HCT116 (cell line): Measurements from ENCODE around the gene CAB39. TPM values are rescaled to one million over a fixed set of nuclear protein-coding genes. Genes with fewer than 3 reads are reported as not detected.

Experiments
- ATAC-seq: fragments of 200-7000 bp; cut with Tn5 transposase; 2 replicates; pipeline ENCODE4 v1.9.1; 2020; ENCODE audit warnings: mild to moderate bottlenecking, moderate library complexity
- BruUV-seq: library from RNA; stranded (reverse); fragments of 400-500 nt; replicated peaks from 2 replicates; lab custom pipeline; 2021; lab: Mats Ljungman, UMichigan
- CTCF ChIA-PET: fragments of 300-600 bp; sonication (Branson Sonifier 250); formaldehyde crosslinking; loops from one replicate; lab custom pipeline; 2021; ENCODE audit warnings: antibody characterized with exemption; lab: Charles Lee
- POLR2A ChIA-PET: fragments of 300-600, 350-600 bp; sonication (Branson Sonifier 250); formaldehyde crosslinking; loops from one replicate; lab custom pipeline; 2021; ENCODE audit warnings: antibody characterized with exemption; lab: Charles Lee
- RAD21 ChIA-PET, 2 experiments: fragments of 300-600 bp; sonication (Branson Sonifier 250); formaldehyde crosslinking; loops; one replicate each; lab custom pipeline; 2023; ENCODE audit warnings: low total read pairs in 2 of 2; ENCODE audit not compliant: uncharacterized antibody in 2 of 2, unreplicated experiment in 2 of 2, low non-redundant PET in 1 of 2; lab: Charles Lee
- DNase-seq: peaks from one replicate; pipeline ENCODE4 v3.0.0-alpha.2; 2010; ENCODE audit warnings: low read depth, low spot score
- H2AFZ ChIP-seq: fragments of 200-600 bp; shearing (Covaris generic), sonication (generic); 2 replicates; pipeline ENCODE4 v1.6.1; 2017; ENCODE audit warnings: low read depth, mixed run types, mixed read lengths, antibody characterized with exemption, low read length; ENCODE audit not compliant: poor library complexity, severe bottlenecking
- H3K27ac ChIP-seq: 2 replicates; pipeline ENCODE4 v1.5.1; 2012; ENCODE audit warnings: low read depth, low read length
- H3K27me3 ChIP-seq: fragments of 200-600 bp; sonication (generic); 2 replicates; pipeline ENCODE4 v1.6.1; 2016; ENCODE audit warnings: mixed run types, low read length, mixed read lengths; ENCODE audit not compliant: insufficient read depth
- H3K36me3 ChIP-seq, 2 experiments: fragments of 200-500 bp in 1 of 2; fragments of 200-600 bp in 1 of 2; sonication (Bioruptor generic) in 1 of 2; sonication (generic) in 1 of 2; 2 replicates each; pipeline versions ENCODE4 v1.5.1 to v1.6.1; 2014 to 2016; ENCODE audit warnings: low read length in 2 of 2, inconsistent platforms in 1 of 2, mixed read lengths in 1 of 2, mixed run types in 1 of 2; ENCODE audit not compliant: insufficient read depth in 2 of 2, control insufficient read depth in 1 of 2
- H3K4me1 ChIP-seq, 2 experiments: fragments of 200-600 bp in 1 of 2; sonication (generic) in 1 of 2; 2 replicates each; pipeline versions ENCODE4 v1.5.1 to v1.6.1; 2012 to 2017; ENCODE audit warnings: low read length in 2 of 2, inconsistent platforms in 1 of 2, mild to moderate bottlenecking in 1 of 2, mixed read lengths in 1 of 2, mixed run types in 1 of 2, moderate library complexity in 1 of 2; ENCODE audit not compliant: insufficient read depth in 2 of 2, control insufficient read depth in 1 of 2
- H3K4me2 ChIP-seq: fragments of 200-600 bp; sonication (generic); 2 replicates; pipeline ENCODE4 v1.6.1; 2017; ENCODE audit warnings: mixed run types, low read length, mixed read lengths
- H3K4me3 ChIP-seq, 2 experiments: fragments of 200-600 bp in 1 of 2; sonication (generic) in 1 of 2; replicated peaks in 1 of 2; 2 replicates each; pipeline ENCODE4 v1.5.1; 2011 to 2016; ENCODE audit warnings: low read length in 2 of 2, control low read depth in 1 of 2, low read depth in 1 of 2, mild to moderate bottlenecking in 1 of 2, mixed read lengths in 1 of 2, mixed run types in 1 of 2
- H3K79me2 ChIP-seq: fragments of 200-600 bp; sonication (generic); 2 replicates; pipeline ENCODE4 v1.6.1; 2017; ENCODE audit warnings: mild to moderate bottlenecking, mixed run types, low read length, moderate library complexity, mixed read lengths; ENCODE audit not compliant: insufficient read depth
- H3K9ac ChIP-seq: fragments of 200-600 bp; sonication (generic); 2 replicates; pipeline ENCODE4 v1.6.1; 2016; ENCODE audit warnings: low read length, mixed read lengths
- H3K9me2 ChIP-seq: fragments of 200-600 bp; sonication (generic), shearing (Covaris generic); 2 replicates; pipeline ENCODE4 v1.6.1; 2017; ENCODE audit warnings: mixed run types, mild to moderate bottlenecking, moderate library complexity; ENCODE audit not compliant: insufficient read depth
- H3K9me3 ChIP-seq, 2 experiments: fragments of 200-500 bp in 1 of 2; fragments of 200-600 bp in 1 of 2; sonication (Bioruptor generic) in 1 of 2; sonication (generic) in 1 of 2; 2 replicates each; pipeline ENCODE4 v1.6.1; 2014 to 2017; ENCODE audit warnings: low read length in 2 of 2, mixed read lengths in 2 of 2, inconsistent platforms in 1 of 2, low read depth in 1 of 2, mild to moderate bottlenecking in 1 of 2, mixed run types in 1 of 2, moderate library complexity in 1 of 2; ENCODE audit not compliant: control insufficient read depth in 1 of 2, insufficient read depth in 1 of 2
- H4K20me1 ChIP-seq: fragments of 200-600 bp; sonication (generic), shearing (Covaris generic); 2 replicates; pipeline ENCODE4 v1.6.1; 2017; ENCODE audit warnings: mixed run types, mild to moderate bottlenecking, moderate library complexity; ENCODE audit not compliant: insufficient read depth
- ATF3 ChIP-seq: IDR thresholded peaks from 2 replicates; pipeline ENCODE4 v1.6.1; 2012
- CBX3 ChIP-seq: IDR thresholded peaks from 2 replicates; pipeline ENCODE4 v1.6.1; 2012; ENCODE audit warnings: low read depth
- CTCF ChIP-seq, 3 experiments: fragments of 200-600 bp in 1 of 3; sonication (generic) in 1 of 3; IDR thresholded peaks in 2 of 3; conservative IDR thresholded peaks in 1 of 3; 2 replicates each; pipeline ENCODE4 v1.5.1; 2012 to 2017; ENCODE audit warnings: low read depth in 2 of 3, low read length in 2 of 3, antibody characterized with exemption in 1 of 3, borderline replicate concordance in 1 of 3, control low read depth in 1 of 3, mild to moderate bottlenecking in 1 of 3, mixed read lengths in 1 of 3, mixed run types in 1 of 3, moderate library complexity in 1 of 3; ENCODE audit not compliant: insufficient read depth in 1 of 3
- EGR1 ChIP-seq: IDR thresholded peaks from 2 replicates; pipeline ENCODE4 v1.6.1; 2012; ENCODE audit warnings: low read depth
- FOSL1 ChIP-seq: IDR thresholded peaks from 2 replicates; pipeline ENCODE4 v1.6.1; 2012; ENCODE audit warnings: low read depth
- JUND ChIP-seq: IDR thresholded peaks from 2 replicates; pipeline ENCODE4 v1.6.1; 2012
- POLR2A ChIP-seq: IDR thresholded peaks from 2 replicates; pipeline ENCODE4 v1.7.0; 2011; ENCODE audit warnings: borderline replicate concordance; ENCODE audit not compliant: insufficient read depth, insufficient read length; ENCODE audit errors: extremely low read depth
- SIN3A ChIP-seq: IDR thresholded peaks from 2 replicates; pipeline ENCODE4 v1.6.1; 2012; ENCODE audit warnings: low read depth
- SP1 ChIP-seq: IDR thresholded peaks from 2 replicates; pipeline ENCODE4 v1.6.1; 2012; ENCODE audit warnings: low read depth
- TCF7L2 ChIP-seq: IDR thresholded peaks from 2 replicates; pipeline ENCODE4 v1.7.0; 2011; ENCODE audit warnings: borderline replicate concordance, inconsistent platforms; ENCODE audit not compliant: insufficient read depth, insufficient read length; ENCODE audit errors: extremely low read depth
- intact Hi-C: fragments of 100-400 bp; cut with micrococcal nuclease; formaldehyde crosslinking; loops from 2 replicates; pipeline ENCODE4 v1.10.0; 2022
- total RNA-seq: library from RNA; stranded (reverse); gene quantifications from one replicate; pipeline ENCODE4 v1.2.1, GENCODE V29; 2021; ENCODE audit not compliant: unreplicated experiment

Gene CAB39
- total RNA-seq, 1 experiment from 2014 or later = 63.6 TPM

- Histone ChIP-seq H3K9me2 (no peaks in the 10 kb centered on the region), H3K9ac (no peak overlapping the region), H3K27me3 (no peaks in the 10 kb centered on the region), H3K4me1 (peaks cover 4 to 17% of the 10 kb centered on the region in 2 experiments; a peak in 3 of 4 replicates), H2AFZ (peak overlapping the region; percentile 29), H3K4me3 (no peak overlapping the region), H4K20me1 (no peaks in the 10 kb centered on the region), H3K36me3 (no peaks in the 10 kb centered on the region), H3K9me3 (no peaks in the 10 kb centered on the region), H3K27ac (no peak overlapping the region), H3K79me2 (no peaks in the 10 kb centered on the region), H3K4me2 (peak overlapping the region; percentile 39)
- no peak for TF ChIP-seq CBX3
- TF ChIP-seq CTCF (IDR thresholded peaks at IDR 0.05 in 2 of 3, conservative IDR thresholded peaks at IDR 0.05 in 1 of 3; ENCODE audit: borderline replicate concordance in 1 of 3, insufficient read depth in 1 of 3, low read depth in 2 of 3, low read length in 2 of 3) = peak in 1 of 3 experiments; percentile 5; a peak in 1 of 6 replicates
- TF ChIP-seq JUND = no peak
- ATAC-seq = peak; percentile 23
- ChIA-PET RAD21 (no interaction called here), CTCF (interaction anchor here (0.7 to 1.5 kb wide), 3 partner anchors 10 to 108 kb away, joined by 3 to 6 read pairs (median 3); no protein-coding TSS in a partner anchor), POLR2A (no interaction called here)
- no peak for DNase-seq
- no TSS peak for BruUV-seq
- intact Hi-C loops = loop anchor here (1.0 kb wide), 1 partner anchor 14 kb away; the partner anchor contains the start of gene ITM2C
Measured at GRCh38 chr2:230850358-230850658, 137.7 kb downstream of the CAB39 start.

GRCh38 chr2:230852113-230852512 lies 139.5 kb downstream of the CAB39 start:
- no peak overlapping the region for H3K27ac ChIP-seq
- H3K9me2 ChIP-seq = no peaks in the 10 kb centered on the region
- TF ChIP-seq FOSL1 (no peak), ATF3 (no peak), TCF7L2 (no peak), POLR2A (no peak), CTCF (IDR thresholded peaks at IDR 0.05 in 2 of 3, conservative IDR thresholded peaks at IDR 0.05 in 1 of 3; ENCODE audit: borderline replicate concordance in 1 of 3, insufficient read depth in 1 of 3, low read depth in 2 of 3, low read length in 2 of 3) (no peak), SIN3A (no peak), EGR1 (no peak), SP1 (no peak)
- H3K27me3 ChIP-seq = no peaks in the 10 kb centered on the region
- DNase-seq = no peak
- no peaks in the 10 kb centered on the region for H3K9me3 ChIP-seq
- H2AFZ ChIP-seq = no peak overlapping the region
- BruUV-seq = no TSS peak
- POLR2A ChIA-PET = no interaction called here
- CTCF ChIA-PET = interaction anchor here (1.0 to 1.9 kb wide), 2 partner anchors 9 to 13 kb away, joined by 3 to 7 read pairs; partner anchors contain the start of gene ITM2C
- H3K4me3 ChIP-seq = no peak overlapping the region
- H4K20me1 ChIP-seq = no peaks in the 10 kb centered on the region
- no peak overlapping the region for H3K9ac ChIP-seq
- no peaks in the 10 kb centered on the region for H3K36me3 ChIP-seq
- peaks cover 4 to 17% of the 10 kb centered on the region in 2 experiments; a peak in 3 of 4 replicates for H3K4me1 ChIP-seq
- RAD21 ChIA-PET = no interaction called here
- ATAC-seq = no peak
- H3K4me2 ChIP-seq = no peak overlapping the region
- intact Hi-C loops = no loop called here
- H3K79me2 ChIP-seq = no peaks in the 10 kb centered on the region
